Uterus (tissue), 4 donors: ENCODE results near the gene ZC3H15. TPM values are rescaled to one million over a fixed set of nuclear protein-coding genes. Genes with fewer than 3 reads are reported as not detected.

ENCODE experiments used
- DNase-seq, 2 donors: peaks; one replicate each; pipeline ENCODE4 v3.0.0-alpha.2; 2019 to 2020
- H3K27ac ChIP-seq, 2 donors: fragments of 200-600 bp; sonication (generic); 1 replicate in 1 of 2; 2 replicates in 1 of 2; pipeline ENCODE4 v1.5.1; 2016 to 2018
- H3K27me3 ChIP-seq, 2 donors: fragments of 200-600 bp; sonication (generic); one replicate each; pipeline ENCODE4 v1.5.1; 2018 to 2019; ENCODE audit warnings: control low read depth in 1 of 2
- H3K36me3 ChIP-seq, 2 donors: fragments of 200-600 bp; sonication (generic); one replicate each; pipeline ENCODE4 v1.5.1; 2019; ENCODE audit warnings: control low read depth in 1 of 2
- H3K4me1 ChIP-seq, 2 donors: fragments of 200-600 bp; sonication (generic); one replicate each; pipeline ENCODE4 v1.5.1; 2018 to 2019; ENCODE audit warnings: control low read depth in 1 of 2
- H3K4me3 ChIP-seq, 2 donors: fragments of 200-600 bp; sonication (generic); 1 replicate in 1 of 2; 2 replicates in 1 of 2; pipeline ENCODE4 v1.5.1; 2018 to 2019; ENCODE audit warnings: mild to moderate bottlenecking in 1 of 2
- H3K9me3 ChIP-seq, 2 donors: fragments of 200-600 bp; sonication (generic); one replicate each; pipeline ENCODE4 v1.5.1; 2019; ENCODE audit warnings: control low read depth in 1 of 2
- CTCF ChIP-seq, 4 experiments: fragments of 200-600 bp in 2 of 4; fragments of 450-650 bp in 2 of 4; sonication (generic) in 2 of 4; IDR thresholded peaks; one replicate each; pipeline ENCODE4 v1.5.1; 2016 to 2019; ENCODE audit warnings: antibody characterized with exemption in 4 of 4, mild to moderate bottlenecking in 2 of 4, moderate library complexity in 1 of 4
- POLR2A ChIP-seq, 2 donors: fragments of 450-650 bp; IDR thresholded peaks; one replicate each; pipeline ENCODE4 v1.6.1; 2016; ENCODE audit warnings: antibody characterized with exemption in 2 of 2, mild to moderate bottlenecking in 1 of 2, moderate library complexity in 1 of 2
- intact Hi-C: fragments of 100-400 bp; cut with DNase I; formaldehyde crosslinking; loops from one replicate; pipeline ENCODE4 v1.15.1; 2023; ENCODE audit warnings: low total_unique reads
- total RNA-seq, 4 donors: library from RNA; depleted of rRNA in 3 of 4; stranded (reverse); fragments of >200 nt in 3 of 4; gene quantifications; one replicate each; pipeline versions ENCODE4 v1.1.0 to v1.2.4, GENCODE V29; 2014 to 2023
- donor health status: DM: yes; HTN: yes; CAD: no.

Gene ZC3H15
- total RNA-seq, 4 donors from 2014 or later: 28.2 to 82.1 (median 49.5) TPM

- intact Hi-C loops: no loop called here
- no peak overlapping the region for H3K4me3 ChIP-seq
- DNase-seq: no peak
- no peaks in the 10 kb centered on the region for H3K9me3 ChIP-seq
- H3K4me1 ChIP-seq: no peaks in the 10 kb centered on the region
- no peaks in the 10 kb centered on the region for H3K27me3 ChIP-seq
- H3K27ac ChIP-seq: no peak overlapping the region
- no peaks in the 10 kb centered on the region for H3K36me3 ChIP-seq
- no peak for TF ChIP-seq POLR2A (IDR thresholded peaks at IDR 0.05)
- no peak for TF ChIP-seq CTCF (IDR thresholded peaks at IDR 0.05)
Measured at GRCh38 chr2:186477790-186478189, 8.3 kb upstream of the ZC3H15 start.

- no peak overlapping the region for H3K4me3 ChIP-seq
- no peaks in the 10 kb centered on the region for H3K36me3 ChIP-seq
- no peaks in the 10 kb centered on the region for H3K27me3 ChIP-seq
- TF ChIP-seq POLR2A (IDR thresholded peaks at IDR 0.05): no peak
- TF ChIP-seq CTCF (IDR thresholded peaks at IDR 0.05): no peak
- no peaks in the 10 kb centered on the region for H3K9me3 ChIP-seq
- no peak for DNase-seq
- no peaks in the 10 kb centered on the region for H3K4me1 ChIP-seq
- intact Hi-C loops: no loop called here
- H3K27ac ChIP-seq: no peak overlapping the region
Measured at GRCh38 chr2:186480991-186481390, 5.1 kb upstream of the ZC3H15 start.

- H3K9me3 ChIP-seq: no peaks in the 10 kb centered on the region
- intact Hi-C loops: no loop called here
- no peak overlapping the region for H3K4me3 ChIP-seq
- TF ChIP-seq CTCF (IDR thresholded peaks at IDR 0.05): no peak
- no peak for TF ChIP-seq POLR2A (IDR thresholded peaks at IDR 0.05)
- no peaks in the 10 kb centered on the region for H3K36me3 ChIP-seq
- no peaks in the 10 kb centered on the region for H3K27me3 ChIP-seq
- DNase-seq: no peak
- no peak overlapping the region for H3K27ac ChIP-seq
- peaks cover 7 to 16% of the 10 kb centered on the region in 2 donors for H3K4me1 ChIP-seq
Measured at GRCh38 chr2:186484062-186484735, 1.9 kb upstream of the ZC3H15 start.

- no peaks in the 10 kb centered on the region for H3K27me3 ChIP-seq
- H3K4me1 ChIP-seq: peaks cover 7 to 23% of the 10 kb centered on the region in 2 donors
- H3K4me3 ChIP-seq: peak overlapping the region; percentile 92 to 96
- no peaks in the 10 kb centered on the region for H3K9me3 ChIP-seq
- no peak for TF ChIP-seq POLR2A (IDR thresholded peaks at IDR 0.05)
- intact Hi-C loops: no loop called here
- DNase-seq: no peak
- H3K36me3 ChIP-seq: no peaks in the 10 kb centered on the region
- peak overlapping the region; percentile 85 to 90 for H3K27ac ChIP-seq
Measured at GRCh38 chr2:186485576-186485870, 537 bp upstream of the ZC3H15 start.

GRCh38 chr2:186486651-186487647 lies 889 bp downstream of the ZC3H15 start:
- DNase-seq: no peak
- TF ChIP-seq POLR2A (IDR thresholded peaks at IDR 0.05) (no peak), CTCF (IDR thresholded peaks at IDR 0.05) (no peak)
- intact Hi-C loops: no loop called here
- Histone ChIP-seq H3K9me3 (no peaks in the 10 kb centered on the region), H3K27ac (peak overlapping the region; percentile 85 to 90), H3K36me3 (no peaks in the 10 kb centered on the region), H3K4me1 (peaks cover 7 to 29% of the 10 kb centered on the region in 2 donors), H3K27me3 (no peaks in the 10 kb centered on the region), H3K4me3 (peak overlapping the region; percentile 92 to 96)
